Measurements from ENCODE around the gene FBXW7.

FBXW7 gene

GRCh38 chr4:152535903-152536544, at the start of gene FBXW7:
TSS of gene FBXW7 (minus strand) at chr4:152536092. CDS start at chr4:152411803, 124,289 bp downstream.
- TF ChIP-seq CTCF (conservative IDR thresholded peaks at IDR 0.05; ENCODE audit: low read length): no peak
- peak within 1 kb of the TSS; percentile 99 for H3K4me3 ChIP-seq (ENCODE audit: low read length)
- DNase-seq (ENCODE audit: low read depth): peak; percentile 98

- DNase-seq (ENCODE audit: low read depth): no peak
These were observed 49.1 kb upstream of the FBXW7 start for GRCh38 chr4:152585023-152585441.

GRCh38 chr4:152581536-152582160, 45.8 kb upstream of the FBXW7 start:
- DNase-seq (ENCODE audit: low read depth): no peak
- no peak overlapping the region for H3K4me3 ChIP-seq (ENCODE audit: low read length)
- TF ChIP-seq CTCF (conservative IDR thresholded peaks at IDR 0.05; ENCODE audit: low read length): 0 out of 2 replicates have a peak, but pooled peaks have one; percentile 5

More at GRCh38 chr4:152585023-152585441, 49.1 kb upstream of the FBXW7 start:
- no peak for TF ChIP-seq CTCF (conservative IDR thresholded peaks at IDR 0.05; ENCODE audit: low read length)
- H3K4me3 ChIP-seq (ENCODE audit: low read length): no peak overlapping the region

GRCh38 chr4:152579916-152580315, 44.0 kb upstream of the FBXW7 start:
- H3K4me3 ChIP-seq (ENCODE audit: low read length): no peak overlapping the region
- DNase-seq (ENCODE audit: low read depth): no peak
- TF ChIP-seq CTCF (conservative IDR thresholded peaks at IDR 0.05; ENCODE audit: low read length): no peak

- TF ChIP-seq CTCF (conservative IDR thresholded peaks at IDR 0.05; ENCODE audit: low read length): no peak
- no peak for DNase-seq (ENCODE audit: low read depth)
- H3K4me3 ChIP-seq (ENCODE audit: low read length): no peak overlapping the region
These were observed 43.3 kb upstream of the FBXW7 start for GRCh38 chr4:152579107-152579764.

GRCh38 chr4:152578670-152579069, 42.8 kb upstream of the FBXW7 start:
- no peak for DNase-seq (ENCODE audit: low read depth)
- H3K4me3 ChIP-seq (ENCODE audit: low read length): no peak overlapping the region
- TF ChIP-seq CTCF (conservative IDR thresholded peaks at IDR 0.05; ENCODE audit: low read length): no peak
